IMR-90 (cell line): ENCODE results near the gene HSPB1.

ENCODE experiments used
- BHLHE40 ChIP-seq: fragments of 150-350 bp; IDR thresholded peaks from 2 replicates; pipeline ENCODE4 v1.6.1; 2016; ENCODE audit warnings: mild to moderate bottlenecking, low read depth, low read length
- CEBPB ChIP-seq: IDR thresholded peaks from 2 replicates; pipeline ENCODE4 v1.6.1; 2012; ENCODE audit warnings: low read depth, low read length, improper control_type of control experiment
- CTCF ChIP-seq: conservative IDR thresholded peaks from 2 replicates; pipeline ENCODE4 v1.5.1; 2012; ENCODE audit warnings: mild to moderate bottlenecking, low read depth, low read length, improper control_type of control experiment
- FOS ChIP-seq: fragments of 150-350 bp; IDR thresholded peaks from 2 replicates; pipeline ENCODE4 v1.6.1; 2016; ENCODE audit warnings: low read depth, low read length
- MAFK ChIP-seq: IDR thresholded peaks from 2 replicates; pipeline ENCODE4 v1.6.1; 2012; ENCODE audit warnings: low read depth, low read length, improper control_type of control experiment
- MXI1 ChIP-seq: IDR thresholded peaks from 2 replicates; pipeline ENCODE4 v1.6.1; 2012; ENCODE audit warnings: low read depth, mild to moderate bottlenecking, low read length, moderate library complexity, borderline replicate concordance
- POLR2A ChIP-seq: IDR thresholded peaks from 2 replicates; pipeline ENCODE4 v1.6.1; 2012; ENCODE audit warnings: mild to moderate bottlenecking, low read depth, low read length
- RFX5 ChIP-seq: IDR thresholded peaks from 2 replicates; pipeline ENCODE4 v1.8.0; 2012; ENCODE audit warnings: low read depth, mild to moderate bottlenecking, low read length, moderate library complexity
- SMC3 ChIP-seq: fragments of 150-350 bp; IDR thresholded peaks from 2 replicates; pipeline ENCODE4 v1.6.1; 2016; ENCODE audit warnings: low read depth, mild to moderate bottlenecking, antibody characterized with exemption, low read length, moderate library complexity

DNA sequence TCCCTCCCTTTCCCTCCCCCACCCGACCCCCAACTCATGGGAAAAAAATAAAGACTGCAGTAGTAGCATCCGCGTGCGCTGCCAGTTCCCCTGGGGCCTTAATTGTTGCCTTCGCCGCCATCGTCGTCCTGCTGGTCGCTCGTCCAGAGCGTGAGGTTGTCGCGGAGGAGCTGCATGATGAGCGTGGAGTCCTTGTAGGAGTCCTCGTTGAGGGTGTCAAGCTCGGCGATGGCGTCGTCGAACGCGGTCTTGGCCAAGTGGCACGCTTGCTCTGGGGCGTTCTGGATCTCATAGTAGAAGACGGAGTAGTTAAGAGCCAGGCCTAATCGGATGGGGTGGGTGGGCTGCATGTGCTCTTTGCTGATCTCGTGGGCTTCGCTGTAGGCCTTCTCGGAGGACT is 27.0 kb downstream of the HSPB1 start:
- TF ChIP-seq CTCF (no peak), RFX5 (no peak), MXI1 (no peak), MAFK (no peak), SMC3 (no peak), FOS (no peak), CEBPB (no peak), BHLHE40 (no peak), POLR2A (no peak)
